ENCODE measurements around the gene KIR3DL1.

DNA sequence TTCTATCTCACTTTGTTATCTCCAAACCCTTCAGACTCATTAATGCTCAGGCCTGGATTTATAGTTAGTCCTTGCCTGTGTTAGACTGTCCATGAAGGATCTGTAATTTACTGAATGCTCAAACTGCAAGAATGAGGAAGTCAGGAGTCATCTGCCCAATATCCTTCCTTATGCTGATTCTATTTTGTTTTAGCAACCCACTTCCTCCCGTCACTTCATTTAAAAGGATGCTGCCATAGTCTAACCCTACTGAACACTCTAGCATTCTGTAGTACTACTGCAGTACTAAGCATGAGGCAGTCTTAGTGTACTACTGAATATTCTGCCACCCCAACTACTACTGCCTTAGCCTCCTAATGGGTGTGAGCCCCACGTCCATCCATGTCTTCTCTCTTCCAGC, 59.2 kb downstream of the KIR3DL1 start:
- TF ChIP-seq, protein P1, sequence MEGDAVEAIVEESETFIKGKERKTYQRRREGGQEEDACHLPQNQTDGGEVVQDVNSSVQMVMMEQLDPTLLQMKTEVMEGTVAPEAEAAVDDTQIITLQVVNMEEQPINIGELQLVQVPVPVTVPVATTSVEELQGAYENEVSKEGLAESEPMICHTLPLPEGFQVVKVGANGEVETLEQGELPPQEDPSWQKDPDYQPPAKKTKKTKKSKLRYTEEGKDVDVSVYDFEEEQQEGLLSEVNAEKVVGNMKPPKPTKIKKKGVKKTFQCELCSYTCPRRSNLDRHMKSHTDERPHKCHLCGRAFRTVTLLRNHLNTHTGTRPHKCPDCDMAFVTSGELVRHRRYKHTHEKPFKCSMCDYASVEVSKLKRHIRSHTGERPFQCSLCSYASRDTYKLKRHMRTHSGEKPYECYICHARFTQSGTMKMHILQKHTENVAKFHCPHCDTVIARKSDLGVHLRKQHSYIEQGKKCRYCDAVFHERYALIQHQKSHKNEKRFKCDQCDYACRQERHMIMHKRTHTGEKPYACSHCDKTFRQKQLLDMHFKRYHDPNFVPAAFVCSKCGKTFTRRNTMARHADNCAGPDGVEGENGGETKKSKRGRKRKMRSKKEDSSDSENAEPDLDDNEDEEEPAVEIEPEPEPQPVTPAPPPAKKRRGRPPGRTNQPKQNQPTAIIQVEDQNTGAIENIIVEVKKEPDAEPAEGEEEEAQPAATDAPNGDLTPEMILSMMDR (IDR thresholded peaks at IDR 0.05; ENCODE audit: low read depth, low read length), result no peak
- TF ChIP-seq POLR2A (IDR thresholded peaks at IDR 0.05; ENCODE audit: extremely low read depth, insufficient read length) (no peak), MAX (IDR thresholded peaks at IDR 0.05; ENCODE audit: low read depth, low read length) (no peak)

Data from NB4 (cell line).